ENCODE results near the gene ARID5B.
A peak's percentile ranks its signal among the peaks of the same experiment; 100 is the strongest.

- TF ChIP-seq ZFP41 (tag by site-specific recombination; IDR thresholded peaks at IDR 0.05; ENCODE audit: borderline replicate concordance) (no peak), ZNF76 (tag by site-specific recombination; IDR thresholded peaks at IDR 0.05; ENCODE audit: borderline replicate concordance, low read depth) (no peak), ZBTB11 (tag by site-specific recombination; conservative IDR thresholded peaks at IDR 0.05; ENCODE audit: low read depth) (no peak), ZEB2 (tag by site-specific recombination; IDR thresholded peaks at IDR 0.05) (no peak), ZNF510 (tag by site-specific recombination; IDR thresholded peaks at IDR 0.05; ENCODE audit: insufficient replicate concordance) (no peak), ZNF426 (tag by site-specific recombination; IDR thresholded peaks at IDR 0.05) (no peak), PRDM4 (tag by site-specific recombination; IDR thresholded peaks at IDR 0.05) (no peak), ZNF121 (tag by site-specific recombination; IDR thresholded peaks at IDR 0.05) (peak; percentile 91), ZNF791 (tag by site-specific recombination; IDR thresholded peaks at IDR 0.05) (no peak), CTCF (tag by site-specific recombination; IDR thresholded peaks at IDR 0.05) (no peak), ZNF280C (tag by site-specific recombination; IDR thresholded peaks at IDR 0.05) (no peak), ZNF148 (tag by site-specific recombination; IDR thresholded peaks at IDR 0.05; ENCODE audit: borderline replicate concordance) (no peak)
Observed at GRCh38 chr10:61950449-61951143, 49.1 kb downstream of the ARID5B start.

All from HEK293 (cell line).